Measurements from ENCODE around the gene NRIP1. TPM values are rescaled to one million over a fixed set of nuclear protein-coding genes. Genes with fewer than 3 reads are reported as not detected.

Gene NRIP1
- polyA plus RNA-seq, 1 donor (not counting 4 experiments of a cell fraction or from before 2014, with no cell fraction given) = 25.5 TPM

DNA sequence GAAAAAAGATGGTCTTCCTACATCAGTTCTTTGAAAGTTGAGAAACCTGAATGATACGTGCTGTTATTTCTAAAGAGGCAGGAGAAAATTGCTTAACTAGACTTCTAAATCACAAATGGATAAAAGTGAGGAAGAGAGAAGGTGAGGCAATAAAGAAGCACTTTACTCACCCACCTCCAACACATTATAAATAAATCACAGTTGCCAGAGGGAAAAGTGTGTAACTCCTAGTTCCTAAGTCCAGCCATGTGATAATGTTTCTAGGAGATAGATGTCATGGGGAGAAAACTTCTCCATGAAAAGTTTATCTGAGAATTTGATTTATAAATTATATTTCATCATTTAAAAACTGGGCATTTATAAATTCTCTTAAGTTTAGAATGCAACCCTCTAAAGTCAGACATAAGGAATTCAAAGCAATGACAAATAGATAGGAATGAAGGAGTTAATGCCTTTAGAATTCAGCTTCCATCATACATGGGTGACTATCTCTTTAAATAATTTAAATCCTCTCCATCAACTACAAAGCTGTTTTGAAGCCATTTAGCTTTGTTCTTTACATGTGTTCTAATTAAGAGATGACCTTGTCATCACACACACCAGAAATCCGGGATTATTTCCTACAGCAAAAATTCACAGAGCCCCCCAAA, 60.0 kb downstream of the NRIP1 start:
- Histone ChIP-seq H3K4me2 (ENCODE audit: control insufficient read depth, extremely low read depth, insufficient read depth, low read depth, low read length) (no peak overlapping the region), H3K4me1 (ENCODE audit: control insufficient read depth, extremely low read depth, insufficient read depth, low read length) (peaks cover 5% of the 10 kb centered on the region), H3K79me2 (ENCODE audit: control insufficient read depth, insufficient read depth, low read length) (peaks cover 84% of the 10 kb centered on the region), H3K9me3 (ENCODE audit: control insufficient read depth, low read depth, low read length) (no peaks in the 10 kb centered on the region), H3K9me1 (ENCODE audit: control insufficient read depth, extremely low read depth, insufficient read depth, low read length) (no peaks in the 10 kb centered on the region), H3K9ac (ENCODE audit: control insufficient read depth, extremely low read depth, insufficient read depth, low read length) (no peak overlapping the region), H3K36me3 (ENCODE audit: control insufficient read depth in 2 of 2, extremely low read depth in 1 of 2, insufficient read depth in 2 of 2, low read length in 2 of 2) (peaks cover 0 to 2% of the 10 kb centered on the region in 2 experiments), H3K4me3 (ENCODE audit: control insufficient read depth in 2 of 3, extremely low read depth in 1 of 3, insufficient read depth in 2 of 3, low read depth in 1 of 3, low read length in 3 of 3) (no peak overlapping the region), H2AFZ (ENCODE audit: control insufficient read depth, low read length) (no peak overlapping the region), H4K20me1 (ENCODE audit: control insufficient read depth, extremely low read depth, insufficient read depth, low read length) (peaks cover 3% of the 10 kb centered on the region), H3K27ac (ENCODE audit: control insufficient read depth, insufficient read depth, low read length) (no peak overlapping the region), H3K27me3 (ENCODE audit: control insufficient read depth, extremely low read depth, insufficient read depth, low read length) (no peaks in the 10 kb centered on the region)
- DNase-seq (ENCODE audit: low read depth, low spot score) (no peak), FAIRE-seq (no peak)
- dilution Hi-C loops (cut with MboI; ENCODE audit: extremely low pct_ligation_motif_present, low sequenced_read_pairs) = no loop called here
- TF ChIP-seq EZH2 (IDR thresholded peaks at IDR 0.05; ENCODE audit: low read length) = no peak
- TF ChIP-seq, protein P1, sequence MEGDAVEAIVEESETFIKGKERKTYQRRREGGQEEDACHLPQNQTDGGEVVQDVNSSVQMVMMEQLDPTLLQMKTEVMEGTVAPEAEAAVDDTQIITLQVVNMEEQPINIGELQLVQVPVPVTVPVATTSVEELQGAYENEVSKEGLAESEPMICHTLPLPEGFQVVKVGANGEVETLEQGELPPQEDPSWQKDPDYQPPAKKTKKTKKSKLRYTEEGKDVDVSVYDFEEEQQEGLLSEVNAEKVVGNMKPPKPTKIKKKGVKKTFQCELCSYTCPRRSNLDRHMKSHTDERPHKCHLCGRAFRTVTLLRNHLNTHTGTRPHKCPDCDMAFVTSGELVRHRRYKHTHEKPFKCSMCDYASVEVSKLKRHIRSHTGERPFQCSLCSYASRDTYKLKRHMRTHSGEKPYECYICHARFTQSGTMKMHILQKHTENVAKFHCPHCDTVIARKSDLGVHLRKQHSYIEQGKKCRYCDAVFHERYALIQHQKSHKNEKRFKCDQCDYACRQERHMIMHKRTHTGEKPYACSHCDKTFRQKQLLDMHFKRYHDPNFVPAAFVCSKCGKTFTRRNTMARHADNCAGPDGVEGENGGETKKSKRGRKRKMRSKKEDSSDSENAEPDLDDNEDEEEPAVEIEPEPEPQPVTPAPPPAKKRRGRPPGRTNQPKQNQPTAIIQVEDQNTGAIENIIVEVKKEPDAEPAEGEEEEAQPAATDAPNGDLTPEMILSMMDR (optimal IDR thresholded peaks at IDR 0.05 in 1 of 3, IDR thresholded peaks at IDR 0.05 in 1 of 3, conservative IDR thresholded peaks at IDR 0.05 in 1 of 3; ENCODE audit: extremely low read depth in 1 of 3, insufficient read depth in 2 of 3, low read length in 3 of 3) = no peak

DNA sequence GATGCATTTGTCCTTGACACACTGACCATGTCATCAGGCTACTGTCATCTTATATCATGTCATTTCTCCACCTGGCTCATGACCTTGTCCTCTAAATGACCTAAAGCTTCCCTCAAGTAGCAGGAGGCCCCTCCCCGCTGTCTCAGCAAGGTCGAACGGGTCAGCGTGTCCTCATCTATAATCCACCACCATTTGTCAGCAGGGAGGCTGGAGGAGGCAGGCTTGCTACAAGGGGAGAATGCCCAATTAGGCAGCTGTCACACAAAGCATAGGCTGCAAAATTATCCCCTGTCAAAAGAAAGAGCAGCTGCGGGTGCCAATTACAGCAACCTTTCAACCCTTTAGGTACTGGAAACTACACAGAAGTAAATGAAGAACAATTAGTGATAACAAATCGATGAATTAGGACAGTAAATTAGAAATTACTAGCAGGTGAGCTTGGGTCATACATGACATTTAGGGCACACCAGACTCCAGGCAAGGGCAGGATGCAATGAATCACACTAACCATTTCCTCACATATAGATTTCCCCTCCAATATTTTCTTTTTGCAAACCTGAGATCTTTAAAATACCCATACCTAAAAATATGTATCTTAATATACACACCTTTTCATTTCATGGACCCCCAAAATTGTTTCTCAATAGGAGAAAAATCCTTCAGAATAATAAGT, 61.2 kb downstream of the NRIP1 start:
- H3K27me3 ChIP-seq (ENCODE audit: control insufficient read depth, extremely low read depth, insufficient read depth, low read length) = no peaks in the 10 kb centered on the region
- no peaks in the 10 kb centered on the region for H3K9me3 ChIP-seq (ENCODE audit: control insufficient read depth, low read depth, low read length)

More for the DNA sequence above, 61.2 kb downstream of the NRIP1 start:
- H3K9me1 ChIP-seq (ENCODE audit: control insufficient read depth, extremely low read depth, insufficient read depth, low read length) = no peaks in the 10 kb centered on the region
- H3K4me2 ChIP-seq (ENCODE audit: control insufficient read depth, extremely low read depth, insufficient read depth, low read depth, low read length) = no peak overlapping the region
- TF ChIP-seq EZH2 (IDR thresholded peaks at IDR 0.05; ENCODE audit: low read length) = no peak
- TF ChIP-seq, protein P1 (optimal IDR thresholded peaks at IDR 0.05 in 1 of 3, IDR thresholded peaks at IDR 0.05 in 1 of 3, conservative IDR thresholded peaks at IDR 0.05 in 1 of 3; ENCODE audit: extremely low read depth in 1 of 3, insufficient read depth in 2 of 3, low read length in 3 of 3) = no peak
- H4K20me1 ChIP-seq (ENCODE audit: control insufficient read depth, extremely low read depth, insufficient read depth, low read length) = peaks cover 3% of the 10 kb centered on the region
- DNase-seq (ENCODE audit: low read depth, low spot score) (no peak), FAIRE-seq (no peak)
- H3K79me2 ChIP-seq (ENCODE audit: control insufficient read depth, insufficient read depth, low read length) = peaks cover 88% of the 10 kb centered on the region
- peaks cover 0 to 2% of the 10 kb centered on the region in 2 experiments for H3K36me3 ChIP-seq (ENCODE audit: control insufficient read depth in 2 of 2, extremely low read depth in 1 of 2, insufficient read depth in 2 of 2, low read length in 2 of 2)
- peaks cover 5% of the 10 kb centered on the region for H3K4me1 ChIP-seq (ENCODE audit: control insufficient read depth, extremely low read depth, insufficient read depth, low read length)
- H3K9ac ChIP-seq (ENCODE audit: control insufficient read depth, extremely low read depth, insufficient read depth, low read length) = no peak overlapping the region
- dilution Hi-C loops (cut with MboI; ENCODE audit: extremely low pct_ligation_motif_present, low sequenced_read_pairs) = no loop called here
- no peak overlapping the region for H3K4me3 ChIP-seq (ENCODE audit: control insufficient read depth in 2 of 3, extremely low read depth in 1 of 3, insufficient read depth in 2 of 3, low read depth in 1 of 3, low read length in 3 of 3)
- no peak overlapping the region for H2AFZ ChIP-seq (ENCODE audit: control insufficient read depth, low read length)
- no peak overlapping the region for H3K27ac ChIP-seq (ENCODE audit: control insufficient read depth, insufficient read depth, low read length)
